GM21447 (cell line): ENCODE data around the gene CLSTN2.

Experiments
- ATAC-seq: cut with Tn5 transposase; IDR thresholded peaks from one replicate; pipeline ENCODE4 v1.9.1; 2021; ENCODE audit not compliant: unreplicated experiment

The CLSTN2 gene

GRCh38 chr3:140472306-140473020, 537.5 kb downstream of the CLSTN2 start:
- ATAC-seq: no peak

- ATAC-seq: no peak
Measured at GRCh38 chr3:140487566-140487965, 552.6 kb downstream of the CLSTN2 start.

GRCh38 chr3:140493271-140493670, 558.3 kb downstream of the CLSTN2 start:
- ATAC-seq: no peak

GRCh38 chr3:140494970-140495369, 560.0 kb downstream of the CLSTN2 start:
- ATAC-seq: no peak

GRCh38 chr3:140497331-140497730, 562.3 kb downstream of the CLSTN2 start:
- no peak for ATAC-seq

GRCh38 chr3:140499114-140499757, 564.3 kb downstream of the CLSTN2 start:
- no peak for ATAC-seq

GRCh38 chr3:140500473-140500872, 565.5 kb downstream of the CLSTN2 start:
- no peak for ATAC-seq

GRCh38 chr3:140501061-140501769, 566.2 kb downstream of the CLSTN2 start:
- no peak for ATAC-seq

- ATAC-seq: no peak
Measured at GRCh38 chr3:140501770-140502364, 566.9 kb downstream of the CLSTN2 start.

GRCh38 chr3:140505213-140505612, 570.2 kb downstream of the CLSTN2 start:
- ATAC-seq: peak; percentile 78

GRCh38 chr3:140505876-140506275, 570.9 kb downstream of the CLSTN2 start:
- no peak for ATAC-seq

GRCh38 chr3:140508550-140508949, 573.6 kb downstream of the CLSTN2 start:
- no peak for ATAC-seq

- ATAC-seq: no peak
Measured at GRCh38 chr3:140509534-140509933, 574.5 kb downstream of the CLSTN2 start.

- ATAC-seq: no peak
Measured at GRCh38 chr3:140510303-140510861, 575.4 kb downstream of the CLSTN2 start.

- no peak for ATAC-seq
Measured at GRCh38 chr3:140521751-140522445, 586.9 kb downstream of the CLSTN2 start.

GRCh38 chr3:140522653-140523380, 587.8 kb downstream of the CLSTN2 start:
- ATAC-seq: no peak

- ATAC-seq: no peak
Measured at GRCh38 chr3:140523600-140523999, 588.6 kb downstream of the CLSTN2 start.

- ATAC-seq: no peak
Measured at GRCh38 chr3:140527156-140527555, 592.2 kb downstream of the CLSTN2 start.

GRCh38 chr3:140529096-140529495, 594.1 kb downstream of the CLSTN2 start:
- no peak for ATAC-seq

GRCh38 chr3:140529558-140529957, 594.6 kb downstream of the CLSTN2 start:
- ATAC-seq: no peak
